GM23338 (cell line): ENCODE measurements around the gene SPINK4.

ENCODE experiments used
- EZH2 ChIP-seq: fragments of 200-600 bp; sonication (generic); IDR thresholded peaks from one replicate; pipeline ENCODE4 v1.8.0; 2017; ENCODE audit warnings: antibody characterized with exemption, mild to moderate bottlenecking, low read depth; ENCODE audit not compliant: unreplicated experiment
- EZH2phosphoT487 ChIP-seq: fragments of 200-600 bp; sonication (generic); IDR thresholded peaks from one replicate; pipeline ENCODE4 v1.8.1; 2018; ENCODE audit warnings: antibody characterized with exemption; ENCODE audit not compliant: unreplicated experiment
- NANOG ChIP-seq: IDR thresholded peaks from 2 replicates; pipeline ENCODE4 v1.6.1; 2016; ENCODE audit warnings: antibody characterized with exemption, borderline replicate concordance
- POLR2AphosphoS5 ChIP-seq: IDR thresholded peaks from 2 replicates; pipeline ENCODE4 v1.6.1; 2016; ENCODE audit warnings: antibody characterized with exemption, low read depth
- STAT1 ChIP-seq: IDR thresholded peaks from one replicate; pipeline ENCODE4 v1.6.1; 2016; ENCODE audit warnings: antibody characterized with exemption; ENCODE audit not compliant: unreplicated experiment
- TF ChIP-seq, protein P1 (sequence below), 2 experiments: fragments of 200-600 bp in 1 of 2; sonication (generic) in 1 of 2; conservative IDR thresholded peaks; 2 replicates each; pipeline versions ENCODE4 v1.5.1 to v1.6.1; 2016 to 2017; ENCODE audit warnings: antibody characterized with exemption in 2 of 2, low read depth in 2 of 2, mild to moderate bottlenecking in 2 of 2, moderate library complexity in 1 of 2
- TF ChIP-seq, protein P2 (sequence below): IDR thresholded peaks from one replicate; pipeline ENCODE4 v1.6.1; 2018; ENCODE audit warnings: antibody characterized with exemption; ENCODE audit not compliant: unreplicated experiment

DNA sequence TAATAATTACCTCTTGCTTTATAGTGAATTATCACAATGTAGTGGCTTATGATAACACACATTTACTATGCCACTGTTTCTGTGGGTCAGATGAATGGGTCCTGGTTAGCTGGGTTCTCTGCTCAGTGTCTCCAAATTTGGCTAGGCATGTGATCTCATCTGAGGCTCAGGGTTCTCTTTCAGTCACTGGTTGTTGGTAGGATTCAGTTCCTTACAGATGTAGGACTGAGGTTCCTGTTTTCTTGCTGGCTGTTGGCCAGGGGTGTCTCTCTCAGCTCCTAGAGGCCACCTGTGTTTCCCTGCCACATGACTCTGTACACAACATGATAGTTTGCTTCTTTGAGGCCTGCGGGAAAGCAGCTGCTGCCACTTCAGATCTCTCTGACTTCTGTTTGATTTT is 57.5 kb downstream of the SPINK4 start:
- TF ChIP-seq, protein P1, sequence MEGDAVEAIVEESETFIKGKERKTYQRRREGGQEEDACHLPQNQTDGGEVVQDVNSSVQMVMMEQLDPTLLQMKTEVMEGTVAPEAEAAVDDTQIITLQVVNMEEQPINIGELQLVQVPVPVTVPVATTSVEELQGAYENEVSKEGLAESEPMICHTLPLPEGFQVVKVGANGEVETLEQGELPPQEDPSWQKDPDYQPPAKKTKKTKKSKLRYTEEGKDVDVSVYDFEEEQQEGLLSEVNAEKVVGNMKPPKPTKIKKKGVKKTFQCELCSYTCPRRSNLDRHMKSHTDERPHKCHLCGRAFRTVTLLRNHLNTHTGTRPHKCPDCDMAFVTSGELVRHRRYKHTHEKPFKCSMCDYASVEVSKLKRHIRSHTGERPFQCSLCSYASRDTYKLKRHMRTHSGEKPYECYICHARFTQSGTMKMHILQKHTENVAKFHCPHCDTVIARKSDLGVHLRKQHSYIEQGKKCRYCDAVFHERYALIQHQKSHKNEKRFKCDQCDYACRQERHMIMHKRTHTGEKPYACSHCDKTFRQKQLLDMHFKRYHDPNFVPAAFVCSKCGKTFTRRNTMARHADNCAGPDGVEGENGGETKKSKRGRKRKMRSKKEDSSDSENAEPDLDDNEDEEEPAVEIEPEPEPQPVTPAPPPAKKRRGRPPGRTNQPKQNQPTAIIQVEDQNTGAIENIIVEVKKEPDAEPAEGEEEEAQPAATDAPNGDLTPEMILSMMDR (conservative IDR thresholded peaks at IDR 0.05; ENCODE audit: low read depth in 2 of 2) = no peak
- TF ChIP-seq, protein P2, sequence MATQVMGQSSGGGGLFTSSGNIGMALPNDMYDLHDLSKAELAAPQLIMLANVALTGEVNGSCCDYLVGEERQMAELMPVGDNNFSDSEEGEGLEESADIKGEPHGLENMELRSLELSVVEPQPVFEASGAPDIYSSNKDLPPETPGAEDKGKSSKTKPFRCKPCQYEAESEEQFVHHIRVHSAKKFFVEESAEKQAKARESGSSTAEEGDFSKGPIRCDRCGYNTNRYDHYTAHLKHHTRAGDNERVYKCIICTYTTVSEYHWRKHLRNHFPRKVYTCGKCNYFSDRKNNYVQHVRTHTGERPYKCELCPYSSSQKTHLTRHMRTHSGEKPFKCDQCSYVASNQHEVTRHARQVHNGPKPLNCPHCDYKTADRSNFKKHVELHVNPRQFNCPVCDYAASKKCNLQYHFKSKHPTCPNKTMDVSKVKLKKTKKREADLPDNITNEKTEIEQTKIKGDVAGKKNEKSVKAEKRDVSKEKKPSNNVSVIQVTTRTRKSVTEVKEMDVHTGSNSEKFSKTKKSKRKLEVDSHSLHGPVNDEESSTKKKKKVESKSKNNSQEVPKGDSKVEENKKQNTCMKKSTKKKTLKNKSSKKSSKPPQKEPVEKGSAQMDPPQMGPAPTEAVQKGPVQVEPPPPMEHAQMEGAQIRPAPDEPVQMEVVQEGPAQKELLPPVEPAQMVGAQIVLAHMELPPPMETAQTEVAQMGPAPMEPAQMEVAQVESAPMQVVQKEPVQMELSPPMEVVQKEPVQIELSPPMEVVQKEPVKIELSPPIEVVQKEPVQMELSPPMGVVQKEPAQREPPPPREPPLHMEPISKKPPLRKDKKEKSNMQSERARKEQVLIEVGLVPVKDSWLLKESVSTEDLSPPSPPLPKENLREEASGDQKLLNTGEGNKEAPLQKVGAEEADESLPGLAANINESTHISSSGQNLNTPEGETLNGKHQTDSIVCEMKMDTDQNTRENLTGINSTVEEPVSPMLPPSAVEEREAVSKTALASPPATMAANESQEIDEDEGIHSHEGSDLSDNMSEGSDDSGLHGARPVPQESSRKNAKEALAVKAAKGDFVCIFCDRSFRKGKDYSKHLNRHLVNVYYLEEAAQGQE = no peak
- TF ChIP-seq STAT1 = no peak
- no peak for TF ChIP-seq EZH2
- no peak for TF ChIP-seq EZH2phosphoT487
- no peak for TF ChIP-seq POLR2AphosphoS5
- no peak for TF ChIP-seq NANOG
